ENCODE results near the gene STXBP6.

DNA sequence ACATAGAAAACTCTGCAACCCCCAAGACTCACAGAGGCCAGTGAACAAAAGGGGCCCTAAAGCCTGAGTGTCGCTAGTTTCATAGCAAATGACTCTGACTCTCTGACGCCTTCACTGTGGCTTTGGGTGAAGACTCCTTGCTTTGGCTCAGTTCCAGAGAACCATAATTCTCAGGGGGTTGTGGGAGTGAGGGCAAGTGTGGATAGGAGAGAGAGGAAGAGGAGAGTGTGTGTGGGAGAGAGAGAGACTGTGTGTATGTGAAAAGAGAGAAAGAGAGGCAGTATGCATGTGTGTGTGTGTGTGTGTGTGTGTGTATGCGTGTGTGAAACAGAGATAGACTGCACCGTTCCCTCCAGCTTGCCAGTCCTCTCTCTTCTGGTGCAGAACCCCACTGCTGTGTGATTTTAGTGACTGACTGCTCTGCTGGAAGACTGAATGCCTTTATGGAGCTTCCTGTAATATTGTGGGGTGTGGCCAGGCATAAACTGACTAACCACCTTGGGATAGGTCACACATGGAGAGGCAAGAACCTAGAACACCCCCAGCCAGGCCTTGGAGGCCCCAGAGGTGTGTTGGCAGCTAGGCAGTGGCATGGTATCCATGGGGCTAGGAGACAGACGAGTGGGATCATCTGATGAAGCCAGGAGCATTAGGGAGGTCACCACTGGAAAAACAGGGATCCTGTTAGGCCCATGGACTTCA is 45.9 kb upstream of the STXBP6 start:
- TF ChIP-seq POLR2A (IDR thresholded peaks at IDR 0.05) (no peak), CTCF (IDR thresholded peaks at IDR 0.05 in 4 of 5, conservative IDR thresholded peaks at IDR 0.05 in 1 of 5) (no peak)
